SK-N-SH treated with all-trans-retinoic acid at 6 μM for 48 hours (cell line): Measurements from ENCODE around the gene SLC12A8.

Experiments
- ISL1 ChIP-seq: fragments of 250-450 bp; sonication (Bioruptor Pico); IDR thresholded peaks from 2 replicates; pipeline ENCODE4 v2.1.2; 2022; ENCODE audit warnings: mild to moderate bottlenecking, moderate library complexity
- PATZ1 ChIP-seq: fragments of 250-450 bp; sonication (Bioruptor Pico); IDR thresholded peaks from 2 replicates; pipeline ENCODE4 v1.8.0; 2020; ENCODE audit warnings: mild to moderate bottlenecking, moderate library complexity, borderline replicate concordance
- ZFP3 ChIP-seq: fragments of 250-450 bp; sonication (Bioruptor Pico); IDR thresholded peaks from 2 replicates; pipeline ENCODE4 v1.5.0; 2020; ENCODE audit warnings: mild to moderate bottlenecking, moderate library complexity

GRCh38 chr3:125098611-125099291 is 113.8 kb downstream of the SLC12A8 start:
- TF ChIP-seq PATZ1 (CRISPR knock-in tag), result no peak
- no peak for TF ChIP-seq ZFP3 (CRISPR knock-in tag)
- no peak for TF ChIP-seq ISL1 (CRISPR knock-in tag)
